ENCODE results near the gene DEGS1.

The DEGS1 gene

DNA sequence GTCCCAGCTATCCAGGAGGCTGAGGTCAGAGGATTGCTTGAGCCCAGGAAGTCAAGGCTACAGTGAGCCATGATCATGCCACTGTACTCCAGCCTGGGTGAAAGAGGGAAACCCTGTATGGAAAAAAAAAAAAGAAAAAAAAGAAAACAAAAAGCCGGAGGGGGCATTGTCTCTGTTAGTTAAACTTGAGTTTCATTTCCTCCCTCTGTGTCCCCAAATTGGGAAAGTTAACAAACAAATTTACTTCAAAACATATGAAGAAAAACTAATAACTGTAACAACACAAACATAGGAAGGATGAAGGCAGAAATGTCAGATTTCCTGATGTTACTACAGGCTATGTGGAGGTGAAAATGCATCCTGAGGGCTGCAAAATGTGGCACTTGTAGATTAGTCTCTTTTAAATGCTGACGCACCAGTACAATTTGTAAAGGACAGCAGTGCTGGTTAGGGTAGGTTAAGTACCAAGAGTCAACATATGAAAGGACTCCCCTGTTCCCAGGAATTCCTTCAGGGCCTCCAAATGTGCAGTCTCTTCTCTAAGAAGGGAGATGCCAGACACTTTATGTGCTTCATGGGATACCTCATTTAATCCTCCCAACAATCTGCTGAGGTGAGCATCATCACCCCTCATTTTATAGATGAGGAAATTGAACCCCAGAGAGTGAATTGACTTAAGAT, 52.9 kb downstream of the DEGS1 start:
- Histone ChIP-seq H3K79me1 (ENCODE audit: low read length) (no peaks in the 10 kb centered on the region), H2AFZ (ENCODE audit: insufficient read depth, low read length, poor library complexity) (no peak overlapping the region), H4K12ac (ENCODE audit: low read depth, low read length) (no peak overlapping the region)

DNA sequence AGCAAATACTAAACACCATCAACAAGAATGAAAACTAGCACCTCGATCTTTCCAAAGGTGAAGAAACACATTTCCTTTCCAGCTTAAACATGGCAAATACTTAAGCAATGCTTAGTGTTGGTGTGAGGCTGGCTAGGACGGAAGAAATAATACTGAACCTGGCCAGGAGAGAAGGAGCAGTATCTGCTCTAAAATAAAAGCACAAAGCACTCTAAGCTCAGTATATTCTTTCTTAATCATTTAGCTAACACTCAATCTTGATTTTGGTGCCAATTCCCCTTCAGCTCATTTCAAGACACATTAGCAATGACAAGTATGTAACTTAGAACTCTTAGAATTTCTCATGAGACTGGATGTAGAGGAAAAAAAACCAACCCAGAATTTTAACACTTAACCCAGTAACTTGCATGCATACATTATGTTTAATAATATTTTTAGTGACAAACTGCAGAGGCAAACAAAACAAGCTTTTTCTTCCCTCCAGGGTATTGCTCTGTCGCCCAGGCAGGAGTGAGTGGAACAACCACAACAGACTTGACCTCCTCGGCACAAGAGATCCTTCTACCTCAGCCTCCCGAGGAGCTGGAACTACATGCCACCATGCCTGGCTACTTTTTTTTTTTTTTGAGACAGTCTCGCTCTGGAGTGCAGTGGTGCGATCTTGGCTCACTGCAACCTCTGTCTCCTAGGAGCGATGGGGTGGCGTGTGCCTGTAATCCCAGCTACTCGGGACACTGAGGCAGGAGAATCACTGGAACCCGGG, 54.3 kb downstream of the DEGS1 start:
- DNase-seq, result no peak
- Histone ChIP-seq H3K4me3 (ENCODE audit: low read depth, low read length) (no peak overlapping the region), H3K4me2 (ENCODE audit: low read length) (no peak overlapping the region), H3K9me3 (ENCODE audit: insufficient read depth, low read depth, low read length) (no peaks in the 10 kb centered on the region), H4K91ac (ENCODE audit: low read depth, low read length) (no peak overlapping the region), H4K8ac (ENCODE audit: low read depth, low read length) (no peak overlapping the region), H4K12ac (ENCODE audit: low read depth, low read length) (no peak overlapping the region), H2BK5ac (ENCODE audit: low read depth, low read length, poor library complexity) (no peak overlapping the region), H2AFZ (ENCODE audit: insufficient read depth, low read length, poor library complexity) (no peak overlapping the region), H3K14ac (ENCODE audit: low read length) (no peak overlapping the region), H2AK5ac (ENCODE audit: low read length) (no peak overlapping the region), H3K27ac (ENCODE audit: low read depth, low read length) (no peak overlapping the region), H3K4ac (ENCODE audit: low read depth, low read length) (no peak overlapping the region), H3K18ac (ENCODE audit: low read length) (no peak overlapping the region), H3K23ac (ENCODE audit: low read length) (no peak overlapping the region), H2BK120ac (ENCODE audit: insufficient read depth, low read length, poor library complexity) (no peak overlapping the region), H3K27me3 (ENCODE audit: insufficient read depth, low read length) (no peaks in the 10 kb centered on the region), H2BK12ac (ENCODE audit: low read length) (no peak overlapping the region), H3K9ac (ENCODE audit: low read length) (no peak overlapping the region), H3K36me3 (ENCODE audit: control insufficient read depth in 1 of 2, insufficient read depth in 2 of 2, low read length in 2 of 2) (peaks cover 4 to 11% of the 10 kb centered on the region in 2 experiments), H3K79me2 (ENCODE audit: control insufficient read depth, insufficient read depth, low read length, poor library complexity) (no peaks in the 10 kb centered on the region), H3K4me1 (ENCODE audit: control insufficient read depth in 1 of 2, insufficient read depth in 2 of 2, low read length in 2 of 2) (no peaks in the 10 kb centered on the region), H3K79me1 (ENCODE audit: low read length) (no peaks in the 10 kb centered on the region)
- WGBS (ENCODE audit: extremely low coverage, insufficient coverage, insufficient read length), result no CpG with 5 or more reads among the region's 11 CpGs

More for the DNA sequence above, 52.9 kb downstream of the DEGS1 start:
- no peak for DNase-seq
- Histone ChIP-seq H3K4me1 (ENCODE audit: control insufficient read depth in 1 of 2, insufficient read depth in 2 of 2, low read length in 2 of 2) (no peaks in the 10 kb centered on the region), H4K8ac (ENCODE audit: low read depth, low read length) (no peak overlapping the region), H2AK5ac (ENCODE audit: low read length) (no peak overlapping the region), H3K9ac (ENCODE audit: low read length) (no peak overlapping the region), H3K9me3 (ENCODE audit: insufficient read depth, low read depth, low read length) (no peaks in the 10 kb centered on the region), H3K4ac (ENCODE audit: low read depth, low read length) (no peak overlapping the region), H2BK120ac (ENCODE audit: insufficient read depth, low read length, poor library complexity) (no peak overlapping the region), H2BK12ac (ENCODE audit: low read length) (no peak overlapping the region), H3K4me3 (ENCODE audit: low read depth, low read length) (no peak overlapping the region), H3K36me3 (ENCODE audit: control insufficient read depth in 1 of 2, insufficient read depth in 2 of 2, low read length in 2 of 2) (peaks cover 5 to 12% of the 10 kb centered on the region in 2 experiments), H3K79me2 (ENCODE audit: control insufficient read depth, insufficient read depth, low read length, poor library complexity) (no peaks in the 10 kb centered on the region), H3K27me3 (ENCODE audit: insufficient read depth, low read length) (no peaks in the 10 kb centered on the region), H3K18ac (ENCODE audit: low read length) (no peak overlapping the region), H4K91ac (ENCODE audit: low read depth, low read length) (no peak overlapping the region), H3K14ac (ENCODE audit: low read length) (no peak overlapping the region), H2BK5ac (ENCODE audit: low read depth, low read length, poor library complexity) (no peak overlapping the region), H3K27ac (ENCODE audit: low read depth, low read length) (no peak overlapping the region), H3K4me2 (ENCODE audit: low read length) (no peak overlapping the region), H3K23ac (ENCODE audit: low read length) (no peak overlapping the region)
- WGBS (ENCODE audit: extremely low coverage, insufficient coverage, insufficient read length), result no CpG with 5 or more reads among the region's 2 CpGs

DNA sequence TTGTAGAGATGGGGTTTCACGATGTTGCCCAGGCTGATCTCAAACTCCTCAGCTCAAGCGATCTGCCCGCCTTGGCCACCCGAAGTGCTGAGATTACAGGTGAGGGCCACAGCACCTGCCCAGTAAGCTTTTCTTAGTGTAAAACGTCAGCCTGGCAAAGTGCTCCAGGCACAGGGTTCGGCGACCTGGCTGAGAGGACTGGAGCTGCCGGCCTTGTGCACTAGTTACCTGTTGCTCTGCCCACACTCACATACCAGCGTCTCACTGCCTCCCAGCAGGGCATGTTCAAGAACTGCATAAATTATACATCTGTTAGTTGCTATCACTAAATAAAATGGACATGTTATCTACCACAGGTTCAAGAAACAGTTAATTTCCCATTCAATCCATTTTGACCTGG, 55.2 kb downstream of the DEGS1 start:
- no peak overlapping the region for H2BK12ac ChIP-seq (ENCODE audit: low read length)
- no peaks in the 10 kb centered on the region for H3K27me3 ChIP-seq (ENCODE audit: insufficient read depth, low read length)
- no peak overlapping the region for H4K91ac ChIP-seq (ENCODE audit: low read depth, low read length)
- no peak overlapping the region for H2AK5ac ChIP-seq (ENCODE audit: low read length)
- H3K18ac ChIP-seq (ENCODE audit: low read length), result no peak overlapping the region
- no peak overlapping the region for H3K9ac ChIP-seq (ENCODE audit: low read length)
- H3K27ac ChIP-seq (ENCODE audit: low read depth, low read length), result no peak overlapping the region
- H3K4me1 ChIP-seq (ENCODE audit: control insufficient read depth in 1 of 2, insufficient read depth in 2 of 2, low read length in 2 of 2), result no peaks in the 10 kb centered on the region
- DNase-seq, result no peak
- H3K79me1 ChIP-seq (ENCODE audit: low read length), result no peaks in the 10 kb centered on the region
- no peaks in the 10 kb centered on the region for H3K79me2 ChIP-seq (ENCODE audit: control insufficient read depth, insufficient read depth, low read length, poor library complexity)
- H3K23ac ChIP-seq (ENCODE audit: low read length), result no peak overlapping the region
- WGBS (ENCODE audit: extremely low coverage, insufficient coverage, insufficient read length), result no CpG with 5 or more reads among the region's 9 CpGs
- no peak overlapping the region for H3K4ac ChIP-seq (ENCODE audit: low read depth, low read length)
- no peak overlapping the region for H2AFZ ChIP-seq (ENCODE audit: insufficient read depth, low read length, poor library complexity)
- H3K9me3 ChIP-seq (ENCODE audit: insufficient read depth, low read depth, low read length), result no peaks in the 10 kb centered on the region
- no peak overlapping the region for H2BK5ac ChIP-seq (ENCODE audit: low read depth, low read length, poor library complexity)
- no peak overlapping the region for H3K14ac ChIP-seq (ENCODE audit: low read length)
- H4K12ac ChIP-seq (ENCODE audit: low read depth, low read length), result no peak overlapping the region
- H2BK120ac ChIP-seq (ENCODE audit: insufficient read depth, low read length, poor library complexity), result no peak overlapping the region
- no peak overlapping the region for H3K4me3 ChIP-seq (ENCODE audit: low read depth, low read length)
- H3K36me3 ChIP-seq (ENCODE audit: control insufficient read depth in 1 of 2, insufficient read depth in 2 of 2, low read length in 2 of 2), result peaks cover 4 to 10% of the 10 kb centered on the region in 2 experiments
- no peak overlapping the region for H3K4me2 ChIP-seq (ENCODE audit: low read length)
- H4K8ac ChIP-seq (ENCODE audit: low read depth, low read length), result no peak overlapping the region

DNA sequence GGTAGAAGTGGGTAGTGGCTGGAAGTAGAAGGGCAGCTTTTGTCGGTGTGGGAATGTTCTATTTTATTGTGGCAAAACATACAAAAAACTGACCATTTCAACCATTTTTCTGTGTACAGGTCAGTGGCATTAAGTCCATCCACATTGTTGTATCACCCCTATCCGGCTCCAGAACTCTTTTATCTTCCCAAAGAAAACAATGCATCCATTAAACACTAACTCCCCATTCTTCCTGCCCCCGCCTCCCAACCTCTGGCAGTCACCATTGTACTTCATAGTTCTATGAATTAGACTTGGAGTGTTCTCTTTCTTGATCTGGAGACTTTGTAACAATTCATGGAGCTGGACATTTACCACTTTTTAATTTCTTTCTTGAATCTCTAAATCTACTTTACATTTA, 55.7 kb downstream of the DEGS1 start:
- Histone ChIP-seq H3K4me1 (ENCODE audit: control insufficient read depth in 1 of 2, insufficient read depth in 2 of 2, low read length in 2 of 2) (no peaks in the 10 kb centered on the region), H2AFZ (ENCODE audit: insufficient read depth, low read length, poor library complexity) (no peak overlapping the region), H3K18ac (ENCODE audit: low read length) (no peak overlapping the region), H3K14ac (ENCODE audit: low read length) (no peak overlapping the region), H4K12ac (ENCODE audit: low read depth, low read length) (no peak overlapping the region), H3K9me3 (ENCODE audit: insufficient read depth, low read depth, low read length) (no peaks in the 10 kb centered on the region), H4K8ac (ENCODE audit: low read depth, low read length) (no peak overlapping the region), H4K91ac (ENCODE audit: low read depth, low read length) (no peak overlapping the region), H3K4ac (ENCODE audit: low read depth, low read length) (no peak overlapping the region), H3K79me2 (ENCODE audit: control insufficient read depth, insufficient read depth, low read length, poor library complexity) (no peaks in the 10 kb centered on the region), H2BK120ac (ENCODE audit: insufficient read depth, low read length, poor library complexity) (no peak overlapping the region), H3K9ac (ENCODE audit: low read length) (no peak overlapping the region), H3K27me3 (ENCODE audit: insufficient read depth, low read length) (no peaks in the 10 kb centered on the region), H3K4me2 (ENCODE audit: low read length) (no peak overlapping the region), H2AK5ac (ENCODE audit: low read length) (no peak overlapping the region), H3K23ac (ENCODE audit: low read length) (no peak overlapping the region), H2BK5ac (ENCODE audit: low read depth, low read length, poor library complexity) (no peak overlapping the region), H3K27ac (ENCODE audit: low read depth, low read length) (no peak overlapping the region), H2BK12ac (ENCODE audit: low read length) (no peak overlapping the region), H3K36me3 (ENCODE audit: control insufficient read depth in 1 of 2, insufficient read depth in 2 of 2, low read length in 2 of 2) (peaks cover 5 to 7% of the 10 kb centered on the region in 2 experiments), H3K4me3 (ENCODE audit: low read depth, low read length) (no peak overlapping the region), H3K79me1 (ENCODE audit: low read length) (no peaks in the 10 kb centered on the region)
- no CpG with 5 or more reads among the region's 3 CpGs for WGBS (ENCODE audit: extremely low coverage, insufficient coverage, insufficient read length)
- peak in 1 of 2 donors; percentile 20 for DNase-seq

Measured in trophoblast cell (in vitro differentiated cells and primary cell).